HepG2 (cell line): ENCODE data around the gene QSOX1. TPM values are rescaled to one million over a fixed set of nuclear protein-coding genes. Genes with fewer than 3 reads are reported as not detected.

Source experiments
- ATAC-seq: fragments of 200-7000 bp; cut with Tn5 transposase; 3 replicates; pipeline ENCODE4 v1.9.1; 2020; ENCODE audit warnings: mild to moderate bottlenecking, moderate library complexity
- BruUV-seq: library from RNA; stranded (reverse); fragments of 400-500 nt; replicated peaks from 2 replicates; lab custom pipeline; 2021; lab: Mats Ljungman, UMichigan
- CTCF ChIA-PET: fragments of 300-600 bp; formaldehyde crosslinking; extraction: SDS; loops from one replicate; lab custom pipeline; 2021; ENCODE audit warnings: low total read pairs, inconsistent platforms, low intra/inter-chr PET ratio; lab: Yijun Ruan, JAX
- POLR2A ChIA-PET: fragments of 350-600 bp; sonication (Branson Sonifier 250); formaldehyde crosslinking; loops from one replicate; lab custom pipeline; 2020; ENCODE audit warnings: antibody characterized with exemption, inconsistent platforms; lab: Yijun Ruan, JAX
- DNase-seq: peaks from one replicate; pipeline ENCODE4 v3.0.0-alpha.2; 2015; ENCODE audit warnings: low spot score
- FAIRE-seq: peaks from 3 replicates; lab custom pipeline; 2011; peaks lifted over from hg19 to GRCh38; lab: Jason Lieb, UNC
- H2AFZ ChIP-seq: one replicate; pipeline ENCODE4 v1.6.1; 2011; ENCODE audit warnings: low read length, inconsistent platforms
- H3K27ac ChIP-seq: fragments of 300-600 bp; 3 replicates; pipeline ENCODE4 v1.8.0; 2011; ENCODE audit warnings: mixed run types, mild to moderate bottlenecking, mixed read lengths, low read length, inconsistent platforms; ENCODE audit not compliant: insufficient read depth; ENCODE audit errors: extremely low read length
- H3K27me3 ChIP-seq, 2 experiments: fragments of 200-600 bp in 1 of 2; 2 replicates in 1 of 2; 3 replicates in 1 of 2; pipeline versions ENCODE4 v1.6.0 to v1.8.0; 2011; ENCODE audit warnings: low read length in 2 of 2, mild to moderate bottlenecking in 2 of 2, moderate library complexity in 2 of 2, inconsistent platforms in 1 of 2; ENCODE audit not compliant: insufficient read depth in 2 of 2, control insufficient read depth in 1 of 2
- H3K36me3 ChIP-seq, 2 experiments: fragments of 200-600 bp in 1 of 2; replicated peaks in 1 of 2; 2 replicates in 1 of 2; 3 replicates in 1 of 2; pipeline versions ENCODE4 v1.5.1 to v1.8.0; 2011; ENCODE audit warnings: low read length in 2 of 2, inconsistent platforms in 1 of 2; ENCODE audit not compliant: insufficient read depth in 2 of 2, control insufficient read depth in 1 of 2
- H3K4me1 ChIP-seq: 2 replicates; pipeline ENCODE4 v1.5.1; 2012; ENCODE audit warnings: low read length, inconsistent platforms; ENCODE audit not compliant: insufficient read depth
- H3K4me2 ChIP-seq: 2 replicates; pipeline ENCODE4 v1.6.0; 2011; ENCODE audit warnings: low read depth, low read length, inconsistent platforms
- H3K4me3 ChIP-seq, 3 experiments: fragments of 200-600 bp in 1 of 3; sonication (generic), shearing (Covaris generic) in 1 of 3; replicated peaks in 1 of 3; 2 replicates each; pipeline ENCODE4 v1.5.1; 2011 to 2016; ENCODE audit warnings: low read length in 3 of 3, inconsistent platforms in 2 of 3, low read depth in 2 of 3, mild to moderate bottlenecking in 2 of 3, control low read depth in 1 of 3, mixed read lengths in 1 of 3; ENCODE audit not compliant: insufficient read depth in 1 of 3
- H3K79me2 ChIP-seq: one replicate; pipeline ENCODE4 v1.6.1; 2011; ENCODE audit warnings: low read length, inconsistent platforms; ENCODE audit not compliant: insufficient read depth
- H3K9ac ChIP-seq: 2 replicates; pipeline ENCODE4 v1.6.0; 2011; ENCODE audit warnings: mild to moderate bottlenecking, low read depth, low read length, inconsistent platforms; ENCODE audit not compliant: insufficient read depth
- H3K9me3 ChIP-seq: 2 replicates; pipeline ENCODE4 v1.5.1; 2012; ENCODE audit warnings: mild to moderate bottlenecking, low read length
- H4K20me1 ChIP-seq: 2 replicates; pipeline ENCODE4 v1.6.0; 2011; ENCODE audit warnings: inconsistent platforms, mild to moderate bottlenecking, low read length, moderate library complexity; ENCODE audit not compliant: insufficient read depth
- ARNTL ChIP-seq: sonication (generic); formaldehyde crosslinking; IDR thresholded peaks from 2 replicates; pipeline ENCODE4 v1.4.0; 2020; ENCODE audit warnings: mild to moderate bottlenecking, missing genetic modification reagents
- BCLAF1 ChIP-seq: fragments of 450-650 bp; IDR thresholded peaks from 2 replicates; pipeline ENCODE4 v1.6.1; 2017; ENCODE audit warnings: mild to moderate bottlenecking
- CREB3 ChIP-seq: sonication (generic); formaldehyde crosslinking; IDR thresholded peaks from 2 replicates; pipeline ENCODE4 v1.5.0; 2020; ENCODE audit warnings: missing genetic modification reagents
- GATAD2A ChIP-seq: IDR thresholded peaks from 2 replicates; pipeline ENCODE4 v1.6.1; 2016
- MXD1 ChIP-seq: sonication (generic); formaldehyde crosslinking; IDR thresholded peaks from 2 replicates; pipeline ENCODE4 v1.4.0; 2020; ENCODE audit warnings: mild to moderate bottlenecking, missing genetic modification reagents
- NFE2 ChIP-seq: sonication (generic); formaldehyde crosslinking; IDR thresholded peaks from 2 replicates; pipeline ENCODE4 v1.4.0; 2020; ENCODE audit warnings: missing genetic modification reagents
- PITX1 ChIP-seq: sonication (generic); formaldehyde crosslinking; IDR thresholded peaks from 2 replicates; pipeline ENCODE4 v1.5.1; 2020; ENCODE audit warnings: mild to moderate bottlenecking, missing genetic modification reagents
- SALL1 ChIP-seq: sonication (generic); formaldehyde crosslinking; IDR thresholded peaks from 2 replicates; pipeline ENCODE4 v1.8.0; 2022; ENCODE audit warnings: mild to moderate bottlenecking, missing genetic modification reagents
- XBP1 ChIP-seq: sonication (generic); formaldehyde crosslinking; IDR thresholded peaks from 2 replicates; pipeline ENCODE4 v1.5.0; 2020; ENCODE audit warnings: missing genetic modification reagents
- ZFP91 ChIP-seq: sonication (generic); formaldehyde crosslinking; IDR thresholded peaks from 2 replicates; pipeline ENCODE4 v1.9.0; 2022; ENCODE audit warnings: missing genetic modification reagents, mild to moderate bottlenecking, borderline replicate concordance
- ZNF800 ChIP-seq: sonication (generic); formaldehyde crosslinking; IDR thresholded peaks from 2 replicates; pipeline ENCODE4 v1.4.0; 2020; ENCODE audit warnings: missing genetic modification reagents
- ZSCAN5A ChIP-seq: sonication (generic); formaldehyde crosslinking; IDR thresholded peaks from 2 replicates; pipeline ENCODE4 v1.8.0; 2022; ENCODE audit warnings: mild to moderate bottlenecking, missing genetic modification reagents, borderline replicate concordance
- WGBS: methylation state at CpG from one replicate; pipeline ENCODE4 v1.1.6; 2017; ENCODE audit warnings: low lambda C conversion rate; 5-methylcytosine and 5-hydroxymethylcytosine counted together
- in situ Hi-C: cut with HindIII; loops from 2 replicates; pipeline ENCODE4 v1.10.0; 2017; ENCODE audit warnings: low pct_unique_long_range_greater_than_20kb; ENCODE audit not compliant: extremely low pct_ligation_motif_present
- intact Hi-C: fragments of 100-400 bp; cut with micrococcal nuclease; formaldehyde crosslinking; loops from one replicate; pipeline ENCODE4 v1.10.0; 2022; ENCODE audit not compliant: unreplicated experiment
- polyA plus RNA-seq, 8 experiments: library from polyadenylated mRNA; depleted of rRNA in 3 of 8; stranded (reverse) in 7 of 8; unstranded in 1 of 8; fragments of >200 nt; fragmentation: Illumina TruSeq in 4 of 8; extraction: Trizol in 4 of 8; gene quantifications; 2 replicates each; pipeline versions ENCODE4 v1.2.1 to v1.2.3, GENCODE V29; 2011 to 2016; ENCODE audit warnings: low read depth in 4 of 8, missing spikeins in 1 of 8, mixed read lengths in 1 of 8; ENCODE audit not compliant: insufficient read depth in 1 of 8
- total RNA-seq, 5 experiments: library from RNA; depleted of rRNA; stranded (reverse); fragments of >200 nt; fragmentation: Illumina TruSeq; extraction: Trizol; gene quantifications; 2 replicates each; pipeline ENCODE4 v1.2.3, GENCODE V29; 2016; ENCODE audit warnings: low read depth in 1 of 5

The QSOX1 gene
- total and polyA plus RNA-seq, 2 of the 13 experiments (the other 11 are each of a cell fraction or from before 2014, with no cell fraction given): 6.8 to 40.2 TPM

GRCh38 chr1:180247580-180247979, 92.9 kb downstream of the QSOX1 start (continued):
- peak; percentile 19; the same call in 1 of the 2 replicates for TF ChIP-seq ZFP91

GRCh38 chr1:180248176-180248575, 93.5 kb downstream of the QSOX1 start:
- ATAC-seq (peak; percentile 27), DNase-seq (no peak), FAIRE-seq (no peak)
- no peaks in the 10 kb centered on the region for H3K9me3 ChIP-seq
- no TSS peak for BruUV-seq
- 67% methylated on average over 1 of the region's 7 CpGs for WGBS
- CTCF ChIA-PET: no interaction called here
- peak overlapping the region in 1 of 3 experiments; percentile 33; a peak in 1 of 6 replicates for H3K4me3 ChIP-seq
- intact Hi-C loops (loop anchor here (10.0 kb wide), 1 partner anchor 63 kb away; no protein-coding TSS in a partner anchor), in situ Hi-C loops (no loop called here)
- H3K79me2 ChIP-seq: no peaks in the 10 kb centered on the region
- H4K20me1 ChIP-seq: no peaks in the 10 kb centered on the region
- peaks cover 71% of the 10 kb centered on the region for H3K4me1 ChIP-seq
- POLR2A ChIA-PET: no interaction called here
- no peak overlapping the region for H2AFZ ChIP-seq
- H3K4me2 ChIP-seq: peak overlapping the region; percentile 45
- H3K36me3 ChIP-seq: no peaks in the 10 kb centered on the region
- H3K27ac ChIP-seq: no peak overlapping the region
- no peaks in the 10 kb centered on the region; a peak in 2 of 5 replicates for H3K27me3 ChIP-seq
- no peak overlapping the region for H3K9ac ChIP-seq
- TF ChIP-seq XBP1 (CRISPR knock-in tag) (no peak), BCLAF1 (no peak), ARNTL (no peak), MXD1 (CRISPR knock-in tag) (no peak), NFE2 (CRISPR knock-in tag) (no peak), ZNF800 (CRISPR knock-in tag) (peak; percentile 3; the same call in 1 of the 2 replicates), ZSCAN5A (no peak), PITX1 (0 out of 2 replicates have a peak, but pooled peaks have one; percentile 22), GATAD2A (CRISPR knock-in tag) (no peak), SALL1 (CRISPR knock-in tag) (0 out of 2 replicates have a peak, but pooled peaks have one; percentile 5), CREB3 (no peak)
